HG02840 (cell line): Measurements from ENCODE around the gene IDI1.
"Not testable (repeated sequence)": the region's sequence is repeated elsewhere in the genome, so short reads cannot be mapped to it uniquely, and the experiment has no call there.

Experiments
- ATAC-seq: cut with Tn5 transposase; IDR thresholded peaks from one replicate; pipeline ENCODE4 v1.9.1; 2021; ENCODE audit warnings: mild to moderate bottlenecking, moderate library complexity, moderate number of reproducible peaks; ENCODE audit not compliant: unreplicated experiment, low FRiP score

Gene IDI1

GRCh38 chr10:1036341-1036791 lies 12.6 kb downstream of the IDI1 start:
- no peak for ATAC-seq

- ATAC-seq: no peak
These were observed 13.7 kb downstream of the IDI1 start for GRCh38 chr10:1035201-1035600.

- ATAC-seq: no peak
These were observed 14.2 kb downstream of the IDI1 start for GRCh38 chr10:1034758-1035157.

GRCh38 chr10:1033601-1034000 lies 15.3 kb downstream of the IDI1 start:
- no peak for ATAC-seq

- no peak for ATAC-seq
These were observed 19.1 kb downstream of the IDI1 start for GRCh38 chr10:1029838-1030237.

GRCh38 chr10:1026578-1026977 lies 22.3 kb downstream of the IDI1 start:
- ATAC-seq: no peak

- ATAC-seq: no peak
These were observed 23.2 kb downstream of the IDI1 start, which contains the start of gene IDI2 for GRCh38 chr10:1025683-1026082. Gene IDI2, minus strand, starts transcription at chr10:1025859. Its CDS starts 1,136 bp downstream, at chr10:1024723.

- ATAC-seq: no peak
These were observed 24.8 kb downstream of the IDI1 start for GRCh38 chr10:1024103-1024502.

GRCh38 chr10:1022413-1022812 lies 26.5 kb downstream of the IDI1 start:
- no peak for ATAC-seq

- ATAC-seq: no peak
These were observed 28.0 kb downstream of the IDI1 start for GRCh38 chr10:1020958-1021357.

- ATAC-seq: no peak
These were observed 28.5 kb downstream of the IDI1 start for GRCh38 chr10:1020460-1020859.

- no peak for ATAC-seq
These were observed 29.6 kb downstream of the IDI1 start for GRCh38 chr10:1019362-1019761.

- ATAC-seq: no peak
These were observed 33.2 kb downstream of the IDI1 start for GRCh38 chr10:1015688-1016087.

GRCh38 chr10:1011696-1012095 lies 37.2 kb downstream of the IDI1 start:
- ATAC-seq: no peak

- no peak for ATAC-seq
These were observed 38.2 kb downstream of the IDI1 start for GRCh38 chr10:1010703-1011102.

- not testable (repeated sequence) for ATAC-seq
These were observed 39.0 kb downstream of the IDI1 start for GRCh38 chr10:1009947-1010346.

- ATAC-seq: no peak
These were observed 39.8 kb downstream of the IDI1 start for GRCh38 chr10:1009071-1009494.

- no peak for ATAC-seq
These were observed 41.3 kb downstream of the IDI1 start for GRCh38 chr10:1007583-1007982.

- ATAC-seq: no peak
These were observed 42.3 kb downstream of the IDI1 start for GRCh38 chr10:1006573-1006972.

GRCh38 chr10:1003884-1004670 lies 44.8 kb downstream of the IDI1 start:
- ATAC-seq: no peak

GRCh38 chr10:1002425-1003006 lies 46.4 kb downstream of the IDI1 start:
- no peak for ATAC-seq
